ENCODE measurements around the gene RBM20. TPM values are rescaled to one million over a fixed set of nuclear protein-coding genes. Genes with fewer than 3 reads are reported as not detected.

Gene RBM20
- polyA plus RNA-seq, 3 donors: not detected

- WGBS (ENCODE audit: insufficient coverage): 96% methylated on average over 3 of the region's 5 CpGs
- no peak overlapping the region for H3K9ac ChIP-seq (ENCODE audit: insufficient read depth, low read length, poor library complexity, severe bottlenecking)
- Mint-ChIP-seq H3K4me1 (peaks cover 6% of the 10 kb centered on the region), H3K4me3 (no peak overlapping the region), H3K9me3 (peaks cover 0 to 4% (median 0%) of the 10 kb centered on the region in 7 donors), H3K36me3 (no peaks in the 10 kb centered on the region), H3K27ac (no peak overlapping the region), H3K27me3 (ENCODE audit: low read depth in 3 of 3) (peaks cover 0 to 4% (median 2%) of the 10 kb centered on the region in 3 donors)
- H3K9me3 ChIP-seq (replicated peaks in 1 of 2; ENCODE audit: control insufficient read depth in 1 of 2, insufficient read depth in 1 of 2, low read length in 2 of 2): no peaks in the 10 kb centered on the region
- no peaks in the 10 kb centered on the region for H3K79me2 ChIP-seq (ENCODE audit: insufficient read depth, low read length)
- H3K36me3 ChIP-seq (replicated peaks in 1 of 2; ENCODE audit: control insufficient read depth in 1 of 2, insufficient read depth in 2 of 2, low read length in 2 of 2): no peaks in the 10 kb centered on the region
- intact Hi-C loops (cut with micrococcal nuclease): loop anchor here in 1 of 2 donors (10.0 kb wide), 1 partner anchor 66 kb away; the partner anchor contains the start of gene PDCD4
- TF ChIP-seq CTCF (IDR thresholded peaks at IDR 0.05): no peak
- H3K27ac ChIP-seq (ENCODE audit: low read depth in 1 of 2, low read length in 2 of 2): no peak overlapping the region
- H3K4me3 ChIP-seq (replicated peaks in 1 of 3; ENCODE audit: low read depth in 2 of 3, low read length in 3 of 3): no peak overlapping the region
- no peak overlapping the region for H2AFZ ChIP-seq (ENCODE audit: insufficient read depth, low read depth, low read length, poor library complexity, severe bottlenecking)
- peaks cover 3 to 6% of the 10 kb centered on the region in 2 donors for H3K4me1 ChIP-seq (ENCODE audit: control insufficient read depth in 1 of 2, insufficient read depth in 2 of 2, low read length in 2 of 2)
- H4K20me1 ChIP-seq (ENCODE audit: insufficient read depth, low read length): no peaks in the 10 kb centered on the region
- H3K4me2 ChIP-seq (replicated peaks; ENCODE audit: extremely low read depth, low read length, poor library complexity, severe bottlenecking): no peak overlapping the region
- DNase-seq: no peak
- H3K27me3 ChIP-seq (ENCODE audit: control insufficient read depth in 2 of 2, insufficient read depth in 2 of 2, low read length in 2 of 2): no peaks in the 10 kb centered on the region
Observed at GRCh38 chr10:110808615-110809014, 164.5 kb downstream of the RBM20 start.

GRCh38 chr10:110810625-110811024 is 166.5 kb downstream of the RBM20 start:
- H3K27ac ChIP-seq (ENCODE audit: low read depth in 1 of 2, low read length in 2 of 2): no peak overlapping the region
- no peak overlapping the region for H3K9ac ChIP-seq (ENCODE audit: insufficient read depth, low read length, poor library complexity, severe bottlenecking)
- no peaks in the 10 kb centered on the region for H3K36me3 Mint-ChIP-seq
- no peak overlapping the region for H3K4me3 ChIP-seq (replicated peaks in 1 of 3; ENCODE audit: low read depth in 2 of 3, low read length in 3 of 3)
- no peaks in the 10 kb centered on the region for H4K20me1 ChIP-seq (ENCODE audit: insufficient read depth, low read length)
- peaks cover 0 to 2% (median 2%) of the 10 kb centered on the region in 3 donors for H3K27me3 Mint-ChIP-seq (ENCODE audit: low read depth in 3 of 3)
- H3K4me3 Mint-ChIP-seq: no peak overlapping the region
- intact Hi-C loops (cut with micrococcal nuclease): no loop called here
- H3K9me3 ChIP-seq (replicated peaks in 1 of 2; ENCODE audit: control insufficient read depth in 1 of 2, insufficient read depth in 1 of 2, low read length in 2 of 2): no peaks in the 10 kb centered on the region
- H3K36me3 ChIP-seq (replicated peaks in 1 of 2; ENCODE audit: control insufficient read depth in 1 of 2, insufficient read depth in 2 of 2, low read length in 2 of 2): no peaks in the 10 kb centered on the region
- no peak for DNase-seq
- H3K27me3 ChIP-seq (ENCODE audit: control insufficient read depth in 2 of 2, insufficient read depth in 2 of 2, low read length in 2 of 2): no peaks in the 10 kb centered on the region
- WGBS (ENCODE audit: insufficient coverage): 100% methylated on average over 1 of the region's 9 CpGs
- no peaks in the 10 kb centered on the region for H3K4me1 ChIP-seq (ENCODE audit: control insufficient read depth in 1 of 2, insufficient read depth in 2 of 2, low read length in 2 of 2)
- H3K27ac Mint-ChIP-seq: no peak overlapping the region
- no peak for TF ChIP-seq CTCF (IDR thresholded peaks at IDR 0.05)
- H3K9me3 Mint-ChIP-seq: peaks cover 0 to 4% (median 0%) of the 10 kb centered on the region in 7 donors
- H2AFZ ChIP-seq (ENCODE audit: insufficient read depth, low read depth, low read length, poor library complexity, severe bottlenecking): no peak overlapping the region
- H3K4me1 Mint-ChIP-seq: no peaks in the 10 kb centered on the region
- no peaks in the 10 kb centered on the region for H3K79me2 ChIP-seq (ENCODE audit: insufficient read depth, low read length)
- H3K4me2 ChIP-seq (replicated peaks; ENCODE audit: extremely low read depth, low read length, poor library complexity, severe bottlenecking): no peak overlapping the region

Data from CD14-positive monocyte (primary cell).